HepG2 (cell line): ENCODE data around the gene NDUFB6. TPM values are rescaled to one million over a fixed set of nuclear protein-coding genes. Genes with fewer than 3 reads are reported as not detected.

Experiments used
- ATF3 ChIP-seq: sonication (generic); formaldehyde crosslinking; IDR thresholded peaks from 2 replicates; pipeline ENCODE4 v1.4.0; 2020; ENCODE audit warnings: missing genetic modification reagents
- BRF2 ChIP-seq: sonication (generic); formaldehyde crosslinking; IDR thresholded peaks from 2 replicates; pipeline ENCODE4 v1.8.1; 2022; ENCODE audit warnings: mild to moderate bottlenecking, missing genetic modification reagents
- CBX2 ChIP-seq, 2 experiments: fragments of 200-600 bp in 1 of 2; sonication (generic); formaldehyde crosslinking in 1 of 2; IDR thresholded peaks; 2 replicates each; pipeline versions ENCODE4 v1.7.0 to v1.8.1; 2018 to 2022; ENCODE audit warnings: low read depth in 2 of 2, low read length in 1 of 2, mild to moderate bottlenecking in 1 of 2, missing genetic modification reagents in 1 of 2
- E2F2 ChIP-seq: sonication (generic); formaldehyde crosslinking; IDR thresholded peaks from 2 replicates; pipeline ENCODE4 v1.4.0; 2020; ENCODE audit warnings: missing genetic modification reagents, borderline replicate concordance
- ELK4 ChIP-seq: sonication (generic); formaldehyde crosslinking; IDR thresholded peaks from 2 replicates; pipeline ENCODE4 v1.9.0; 2021; ENCODE audit warnings: missing genetic modification reagents, borderline replicate concordance
- HBP1 ChIP-seq: IDR thresholded peaks from 2 replicates; pipeline ENCODE4 v1.6.1; 2016; ENCODE audit warnings: low read depth, control low read depth
- IKZF5 ChIP-seq: IDR thresholded peaks from 2 replicates; pipeline ENCODE4 v1.6.1; 2018; ENCODE audit warnings: missing genetic modification reagents, mild to moderate bottlenecking, missing compliant biosample characterization
- NPAS2 ChIP-seq: sonication (generic); formaldehyde crosslinking; IDR thresholded peaks from 2 replicates; pipeline ENCODE4 v1.8.0; 2022; ENCODE audit warnings: mild to moderate bottlenecking, missing genetic modification reagents, borderline replicate concordance
- SIN3B ChIP-seq: fragments of 150-350 bp; IDR thresholded peaks from 2 replicates; pipeline ENCODE4 v1.6.1; 2014; ENCODE audit warnings: low read length
- TFE3 ChIP-seq: IDR thresholded peaks from 2 replicates; pipeline ENCODE4 v1.6.1; 2016
- TMF1 ChIP-seq: sonication (generic); formaldehyde crosslinking; IDR thresholded peaks from 2 replicates; pipeline ENCODE4 v1.8.1; 2022; ENCODE audit warnings: low read depth, missing genetic modification reagents
- ZNF552 ChIP-seq: sonication (generic); formaldehyde crosslinking; IDR thresholded peaks from 2 replicates; pipeline ENCODE4 v1.9.0; 2022; ENCODE audit warnings: missing genetic modification reagents, mild to moderate bottlenecking, borderline replicate concordance
- ZNF556 ChIP-seq: sonication (generic); formaldehyde crosslinking; IDR thresholded peaks from 2 replicates; pipeline ENCODE4 v1.4.0; 2020; ENCODE audit warnings: mild to moderate bottlenecking, missing genetic modification reagents, borderline replicate concordance
- ZSCAN30 ChIP-seq: sonication (generic); formaldehyde crosslinking; IDR thresholded peaks from 2 replicates; pipeline ENCODE4 v1.5.0; 2020; ENCODE audit warnings: mild to moderate bottlenecking, missing genetic modification reagents
- ZSCAN31 ChIP-seq: sonication (generic); formaldehyde crosslinking; IDR thresholded peaks from 2 replicates; pipeline ENCODE4 v1.5.0; 2020; ENCODE audit warnings: low read depth, mild to moderate bottlenecking, missing genetic modification reagents
- polyA plus RNA-seq, 8 experiments: library from polyadenylated mRNA; depleted of rRNA in 3 of 8; stranded (reverse) in 7 of 8; unstranded in 1 of 8; fragments of >200 nt; fragmentation: Illumina TruSeq in 4 of 8; extraction: Trizol in 4 of 8; gene quantifications; 2 replicates each; pipeline versions ENCODE4 v1.2.1 to v1.2.3, GENCODE V29; 2011 to 2016; ENCODE audit warnings: low read depth in 4 of 8, missing spikeins in 1 of 8, mixed read lengths in 1 of 8; ENCODE audit not compliant: insufficient read depth in 1 of 8
- total RNA-seq, 5 experiments: library from RNA; depleted of rRNA; stranded (reverse); fragments of >200 nt; fragmentation: Illumina TruSeq; extraction: Trizol; gene quantifications; 2 replicates each; pipeline ENCODE4 v1.2.3, GENCODE V29; 2016; ENCODE audit warnings: low read depth in 1 of 5

NDUFB6 gene
- total and polyA plus RNA-seq, 2 of the 13 experiments (the other 11 are each of a cell fraction or from before 2014, with no cell fraction given), result 31.2 to 81.9 TPM

- TF ChIP-seq TFE3 (CRISPR knock-in tag), result peak; percentile 67
- TF ChIP-seq HBP1, result peak; percentile 93
- 0 out of 2 replicates have a peak, but pooled peaks have one; percentile 20 for TF ChIP-seq ATF3 (CRISPR knock-in tag)
- TF ChIP-seq ZSCAN30 (CRISPR knock-in tag), result no peak
- TF ChIP-seq ZNF552 (CRISPR knock-in tag), result no peak
- TF ChIP-seq NPAS2 (CRISPR knock-in tag), result no peak
- TF ChIP-seq ZSCAN31 (CRISPR knock-in tag), result peak; percentile 56; the same call in 1 of the 2 replicates
- TF ChIP-seq TMF1 (CRISPR knock-in tag), result peak; percentile 56; the same call in 1 of the 2 replicates
- 0 out of 2 replicates have a peak, but pooled peaks have one; percentile 68 for TF ChIP-seq BRF2 (CRISPR knock-in tag)
- TF ChIP-seq CBX2 (IDR thresholded peaks at IDR 0.05; ENCODE audit: low read depth, low read length), result no peak
- TF ChIP-seq CBX2 (CRISPR knock-in tag; IDR thresholded peaks at IDR 0.05; ENCODE audit: low read depth), result no peak
- TF ChIP-seq ELK4 (CRISPR knock-in tag), result no peak
- no peak for TF ChIP-seq E2F2 (CRISPR knock-in tag)
- TF ChIP-seq SIN3B, result no peak
- peak; percentile 68; the same call in 1 of the 2 replicates for TF ChIP-seq ZNF556 (CRISPR knock-in tag)
- peak; percentile 75 for TF ChIP-seq IKZF5 (CRISPR knock-in tag)
Observed at GRCh38 chr9:32552172-32552872, 20.6 kb downstream of the NDUFB6 start, which contains the start of the genes SMIM27 and TOPORS (continued).
